Measurements from ENCODE around the gene TGM6. TPM values are rescaled to one million over a fixed set of nuclear protein-coding genes. Genes with fewer than 3 reads are reported as not detected.

TGM6 gene
- total RNA-seq, 2 experiments from 2014 or later: not detected

- H3K4me3 ChIP-seq (ENCODE audit: low read length): no peak overlapping the region
- no peaks in the 10 kb centered on the region for H3K36me3 ChIP-seq (ENCODE audit: insufficient read depth, low read length)
- POLR2A ChIA-PET: no interaction called here
- no peak overlapping the region for H3K27ac ChIP-seq (ENCODE audit: low read depth in 1 of 2, low read length in 2 of 2)
- intact Hi-C loops (cut with DNase I, micrococcal nuclease): no loop called here
- no peaks in the 10 kb centered on the region for H3K9me3 ChIP-seq (ENCODE audit: control insufficient read depth in 1 of 2, insufficient read depth in 1 of 2, low read length in 2 of 2)
- DNase-seq (no peak), ATAC-seq (ENCODE audit: poor library complexity) (no peak)
- no peaks in the 10 kb centered on the region for H3K4me1 ChIP-seq (ENCODE audit: insufficient read depth, low read length)
- TF ChIP-seq CTCF (IDR thresholded peaks at IDR 0.05): no peak
- Mint-ChIP-seq H3K36me3 (ENCODE audit: low read depth) (no peaks in the 10 kb centered on the region), H3K4me1 (ENCODE audit: low read depth) (no peaks in the 10 kb centered on the region), H3K9me3 (no peaks in the 10 kb centered on the region), H3K27ac (no peak overlapping the region), H3K4me3 (no peak overlapping the region), H3K27me3 (no peaks in the 10 kb centered on the region)
- CTCF ChIA-PET: no interaction called here
- no peaks in the 10 kb centered on the region for H3K27me3 ChIP-seq (ENCODE audit: control insufficient read depth in 1 of 2, insufficient read depth in 2 of 2, low read length in 2 of 2)
Observed at GRCh38 chr20:2399390-2399789, 18.7 kb downstream of the TGM6 start.

GRCh38 chr20:2400290-2400689, 19.6 kb downstream of the TGM6 start:
- Histone ChIP-seq H3K36me3 (ENCODE audit: insufficient read depth, low read length) (no peaks in the 10 kb centered on the region), H3K27ac (ENCODE audit: low read depth in 1 of 2, low read length in 2 of 2) (no peak overlapping the region), H3K27me3 (ENCODE audit: control insufficient read depth in 1 of 2, insufficient read depth in 2 of 2, low read length in 2 of 2) (peaks cover 0 to 2% of the 10 kb centered on the region in 2 experiments), H3K4me3 (ENCODE audit: low read length) (no peak overlapping the region), H3K9me3 (ENCODE audit: control insufficient read depth in 1 of 2, insufficient read depth in 1 of 2, low read length in 2 of 2) (peaks cover 8% of the 10 kb centered on the region in 2 experiments), H3K4me1 (ENCODE audit: insufficient read depth, low read length) (no peaks in the 10 kb centered on the region)
- ChIA-PET POLR2A (no interaction called here), CTCF (no interaction called here)
- ATAC-seq (ENCODE audit: poor library complexity) (no peak), DNase-seq (no peak)
- Mint-ChIP-seq H3K36me3 (ENCODE audit: low read depth) (no peaks in the 10 kb centered on the region), H3K27ac (no peak overlapping the region), H3K4me1 (ENCODE audit: low read depth) (no peaks in the 10 kb centered on the region), H3K9me3 (no peaks in the 10 kb centered on the region), H3K27me3 (peaks cover 3% of the 10 kb centered on the region), H3K4me3 (no peak overlapping the region)
- intact Hi-C loops (cut with DNase I, micrococcal nuclease): no loop called here
- no peak for TF ChIP-seq CTCF (IDR thresholded peaks at IDR 0.05)

- CTCF ChIA-PET: no interaction called here
- no peaks in the 10 kb centered on the region for H3K4me1 Mint-ChIP-seq (ENCODE audit: low read depth)
- H3K4me3 Mint-ChIP-seq: no peak overlapping the region
Observed at GRCh38 chr20:2401527-2401926, 20.8 kb downstream of the TGM6 start.

More at GRCh38 chr20:2401527-2401926, 20.8 kb downstream of the TGM6 start:
- Histone ChIP-seq H3K4me3 (ENCODE audit: low read length) (no peak overlapping the region), H3K27me3 (ENCODE audit: control insufficient read depth in 1 of 2, insufficient read depth in 2 of 2, low read length in 2 of 2) (peaks cover 0 to 6% of the 10 kb centered on the region in 2 experiments), H3K4me1 (ENCODE audit: insufficient read depth, low read length) (no peaks in the 10 kb centered on the region), H3K36me3 (ENCODE audit: insufficient read depth, low read length) (no peaks in the 10 kb centered on the region), H3K9me3 (ENCODE audit: control insufficient read depth in 1 of 2, insufficient read depth in 1 of 2, low read length in 2 of 2) (peaks cover 8 to 9% of the 10 kb centered on the region in 2 experiments), H3K27ac (ENCODE audit: low read depth in 1 of 2, low read length in 2 of 2) (no peak overlapping the region)
- Mint-ChIP-seq H3K27ac (no peak overlapping the region), H3K36me3 (ENCODE audit: low read depth) (no peaks in the 10 kb centered on the region), H3K27me3 (peaks cover 11% of the 10 kb centered on the region), H3K9me3 (no peaks in the 10 kb centered on the region)
- ATAC-seq (ENCODE audit: poor library complexity): no peak
- intact Hi-C loops (cut with DNase I, micrococcal nuclease): no loop called here
- POLR2A ChIA-PET: no interaction called here
- DNase-seq: no peak
- TF ChIP-seq CTCF (IDR thresholded peaks at IDR 0.05): no peak

All from CD4-positive, alpha-beta T cell (primary cell).